Fibroblast of skin of abdomen (primary cell): Measurements from ENCODE around the gene SIRT2.
"Not testable (repeated sequence)": the region's sequence is repeated elsewhere in the genome, so short reads cannot be mapped to it uniquely, and the experiment has no call there.

ENCODE experiments used
- DNase-seq: peaks from one replicate; pipeline ENCODE4 v3.0.0-alpha.2; 2013

The SIRT2 gene

DNA sequence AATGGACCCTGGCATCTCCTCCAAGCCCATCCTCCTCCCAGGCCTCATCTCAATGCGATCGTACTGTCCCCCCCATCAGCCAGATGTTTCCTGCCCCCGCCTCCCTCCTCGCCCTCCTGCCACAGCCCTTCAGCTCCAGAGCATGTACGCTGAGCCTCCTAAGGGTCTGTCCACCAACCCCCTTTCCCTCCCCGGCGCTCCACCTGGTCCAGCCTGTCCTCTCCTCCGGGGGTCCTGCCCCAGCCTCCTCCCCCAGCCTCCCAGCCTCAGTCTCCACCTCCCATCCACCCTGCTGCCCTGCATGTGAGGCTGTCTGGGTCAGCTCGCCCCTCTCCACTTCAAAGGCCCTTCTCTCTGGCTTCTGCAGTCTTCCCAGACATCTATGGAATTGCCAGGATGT, 4.5 kb downstream of the SIRT2 start:
- no peak for DNase-seq

DNA sequence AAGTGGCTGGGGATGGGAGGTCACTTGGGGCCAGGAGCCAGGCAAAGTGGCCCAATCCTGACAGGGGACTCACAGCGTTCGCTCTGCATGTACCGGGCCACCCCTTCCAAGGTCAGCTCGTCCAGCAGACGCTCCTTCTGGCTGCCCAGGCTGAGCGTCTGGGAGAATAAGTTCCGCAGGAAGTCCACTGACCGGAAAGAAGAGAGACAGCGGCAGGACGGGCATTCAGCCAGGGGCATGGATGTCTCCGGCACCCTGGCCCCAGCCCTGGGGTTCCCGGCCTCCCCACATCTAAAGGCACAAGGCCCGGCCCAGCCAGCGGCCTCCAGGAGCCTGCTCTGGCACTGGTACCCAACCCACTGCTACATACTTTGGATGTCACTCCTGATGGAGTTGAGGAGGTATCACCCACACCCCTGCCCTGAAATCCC, 6.1 kb downstream of the SIRT2 start:
- no peak for DNase-seq

DNA sequence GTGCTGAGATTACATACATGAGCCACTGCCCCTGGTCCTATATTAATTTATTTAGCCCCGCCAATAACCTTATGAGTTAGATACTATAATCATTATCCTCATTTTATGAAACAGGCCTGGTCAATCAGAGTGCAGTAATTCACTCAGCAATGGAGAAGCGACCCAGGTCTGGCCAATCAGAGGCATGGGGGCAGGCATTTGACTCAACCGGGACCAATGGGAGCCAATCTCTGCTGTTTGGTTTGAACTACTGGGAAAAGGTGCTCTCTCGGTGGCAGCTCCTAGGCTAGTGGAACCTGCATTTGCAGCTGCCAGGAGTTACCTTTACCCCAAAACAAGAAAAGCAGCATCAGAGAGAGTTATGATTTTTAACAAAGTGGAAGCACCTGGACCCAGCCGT, 6.6 kb downstream of the SIRT2 start:
- no peak for DNase-seq

DNA sequence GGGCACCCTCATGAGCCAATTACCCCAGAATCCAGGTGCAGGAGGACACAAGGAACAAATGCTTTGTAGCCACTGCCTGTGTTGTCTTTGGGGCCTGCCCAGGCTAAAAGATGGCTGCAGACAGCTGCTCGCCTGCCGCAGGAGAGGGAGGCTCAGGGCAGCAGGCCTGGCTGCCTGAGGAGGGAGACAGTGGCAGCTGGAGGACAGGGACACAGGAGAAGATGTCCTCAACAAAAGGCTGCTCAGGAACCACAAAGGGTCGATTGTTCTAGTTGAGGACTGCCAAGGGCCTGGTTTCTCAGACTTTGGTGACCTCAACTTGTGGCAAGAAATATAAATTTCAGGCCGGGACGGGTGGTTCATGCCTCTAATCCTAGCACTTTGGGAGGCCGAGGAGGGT, 7.6 kb downstream of the SIRT2 start:
- DNase-seq = no peak

DNA sequence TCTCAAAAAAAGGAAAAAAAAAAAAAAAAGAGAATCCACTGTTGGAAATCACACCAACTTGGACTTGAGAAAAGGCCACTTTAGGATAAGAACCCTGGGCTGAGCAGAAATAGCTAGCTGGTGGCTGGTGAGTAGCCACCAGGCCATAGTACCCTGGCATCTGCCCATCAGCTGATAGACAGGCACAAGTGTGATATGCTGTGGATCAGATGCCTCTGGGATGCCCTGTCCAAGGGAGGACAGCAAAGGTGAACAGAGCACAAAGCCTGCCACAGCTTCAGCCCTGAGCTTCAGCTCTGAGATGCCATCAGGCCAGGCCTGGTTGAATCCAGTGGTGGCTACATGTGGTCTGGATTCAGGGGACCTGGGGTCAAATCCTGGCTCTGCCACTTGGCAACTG, 8.7 kb downstream of the SIRT2 start:
- DNase-seq = no peak

DNA sequence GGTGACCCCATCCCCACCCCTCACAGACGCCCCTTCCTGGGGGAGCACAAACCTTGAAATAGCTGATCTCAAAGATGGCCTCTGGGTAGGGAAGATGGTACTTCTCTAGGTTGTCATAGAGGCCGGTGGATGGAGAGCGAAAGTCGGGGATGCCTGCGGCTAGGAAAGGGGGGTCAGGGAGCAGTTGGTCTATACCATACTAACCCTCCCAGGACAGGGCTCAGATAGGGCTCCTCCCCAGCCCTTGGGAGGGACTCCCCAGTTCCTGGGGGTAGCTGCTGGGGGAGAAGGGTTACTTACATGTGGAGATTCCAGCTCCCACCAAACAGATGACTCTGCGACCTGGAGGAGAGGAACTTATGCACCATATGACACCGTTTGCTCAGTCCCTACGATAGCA, 9.6 kb downstream of the SIRT2 start:
- DNase-seq = no peak

DNA sequence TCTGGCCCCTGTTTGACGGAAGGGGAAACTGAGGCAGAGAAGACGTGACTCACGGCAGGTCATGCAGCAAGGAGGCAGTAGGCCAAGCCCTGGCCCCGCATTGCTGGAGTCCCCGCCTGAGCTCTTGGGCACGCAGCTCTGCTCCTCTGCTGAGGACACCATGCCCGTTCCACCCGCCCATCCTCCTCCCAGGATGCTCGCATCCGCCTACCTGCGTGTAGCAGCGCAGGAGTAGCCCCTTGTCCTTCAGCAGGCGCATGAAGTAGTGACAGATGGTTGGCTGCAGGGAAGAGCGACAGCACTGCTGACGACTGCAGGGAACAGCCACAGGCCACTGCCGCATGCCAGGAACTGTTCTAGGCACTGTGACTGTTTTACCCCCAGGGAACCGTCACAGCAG, 10.5 kb downstream of the SIRT2 start:
- no peak for DNase-seq

DNA sequence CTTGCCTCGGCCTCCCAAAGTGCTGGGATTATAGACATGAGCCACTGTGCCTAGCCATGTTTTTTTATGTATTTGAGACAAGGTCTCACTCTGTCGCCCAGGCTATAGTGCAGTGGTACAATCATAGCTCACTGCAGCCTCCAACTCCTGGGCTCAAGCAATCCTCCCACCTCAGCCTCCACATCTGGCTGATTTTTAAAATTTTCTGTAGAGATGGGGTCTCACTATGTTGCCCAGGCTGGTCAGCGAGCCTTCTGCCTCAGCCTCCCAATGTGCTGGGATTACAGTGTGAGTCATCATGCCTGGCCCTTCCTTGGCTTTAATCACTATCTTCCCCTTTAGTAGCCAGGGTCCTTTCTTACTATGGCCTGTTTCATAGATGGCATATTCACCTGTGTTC, 14.7 kb downstream of the SIRT2 start:
- DNase-seq = not testable (repeated sequence)

DNA sequence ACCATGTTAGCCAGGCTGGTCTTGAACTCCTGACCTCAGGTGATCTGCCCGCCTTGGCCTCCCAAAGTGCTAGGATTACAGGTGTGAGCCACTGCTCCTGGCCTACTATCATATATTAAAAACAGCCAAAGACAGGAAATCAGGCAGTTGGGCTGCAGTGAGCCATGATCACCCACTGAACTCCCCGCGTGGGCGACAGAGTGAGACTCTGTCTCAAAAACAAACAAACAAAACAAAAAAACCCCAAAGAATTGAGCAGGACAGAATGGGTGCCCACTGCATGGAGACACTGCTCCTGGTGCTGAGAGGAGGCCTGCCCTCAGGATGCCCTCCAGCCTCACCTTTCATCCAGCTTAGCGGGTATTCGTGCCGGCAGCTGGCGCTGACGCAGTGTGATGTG, 16.1 kb downstream of the SIRT2 start:
- DNase-seq = no peak

DNA sequence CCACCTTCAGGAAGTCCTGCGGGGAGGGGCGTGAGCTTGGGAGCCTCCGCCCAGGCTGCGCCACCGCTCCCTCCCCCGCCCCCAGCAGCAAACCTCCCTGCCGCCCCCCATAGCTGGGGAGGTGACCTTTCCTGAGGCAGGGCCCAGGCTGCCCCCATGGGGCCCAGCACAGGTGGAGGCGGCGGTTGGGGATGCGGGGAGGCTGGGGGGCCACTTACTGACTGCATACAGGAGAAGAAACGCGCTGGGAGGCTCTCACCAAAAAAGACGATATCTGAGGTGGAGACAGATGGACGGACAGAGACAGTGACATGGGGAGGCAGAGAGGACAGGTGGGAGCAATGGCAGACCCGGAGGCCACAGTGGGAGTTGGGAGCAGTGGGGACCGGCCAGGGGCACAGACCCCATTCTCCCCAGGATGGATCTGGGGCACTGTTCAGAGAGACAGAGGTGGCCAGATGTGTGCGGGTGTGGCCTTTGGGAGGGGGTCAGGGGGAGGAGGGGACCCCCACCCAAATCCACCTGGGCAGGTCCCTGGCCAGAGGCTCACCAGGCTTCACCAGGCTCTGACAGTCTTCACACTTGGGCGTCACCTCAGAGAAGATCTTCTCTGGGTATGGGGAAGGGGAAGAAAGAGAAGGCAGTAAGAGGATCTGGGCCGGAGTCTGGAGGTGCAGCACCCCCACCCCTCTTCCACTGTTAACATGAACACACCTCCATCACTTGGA, 18.4 kb downstream of the SIRT2 start:
- no peak for DNase-seq

DNA sequence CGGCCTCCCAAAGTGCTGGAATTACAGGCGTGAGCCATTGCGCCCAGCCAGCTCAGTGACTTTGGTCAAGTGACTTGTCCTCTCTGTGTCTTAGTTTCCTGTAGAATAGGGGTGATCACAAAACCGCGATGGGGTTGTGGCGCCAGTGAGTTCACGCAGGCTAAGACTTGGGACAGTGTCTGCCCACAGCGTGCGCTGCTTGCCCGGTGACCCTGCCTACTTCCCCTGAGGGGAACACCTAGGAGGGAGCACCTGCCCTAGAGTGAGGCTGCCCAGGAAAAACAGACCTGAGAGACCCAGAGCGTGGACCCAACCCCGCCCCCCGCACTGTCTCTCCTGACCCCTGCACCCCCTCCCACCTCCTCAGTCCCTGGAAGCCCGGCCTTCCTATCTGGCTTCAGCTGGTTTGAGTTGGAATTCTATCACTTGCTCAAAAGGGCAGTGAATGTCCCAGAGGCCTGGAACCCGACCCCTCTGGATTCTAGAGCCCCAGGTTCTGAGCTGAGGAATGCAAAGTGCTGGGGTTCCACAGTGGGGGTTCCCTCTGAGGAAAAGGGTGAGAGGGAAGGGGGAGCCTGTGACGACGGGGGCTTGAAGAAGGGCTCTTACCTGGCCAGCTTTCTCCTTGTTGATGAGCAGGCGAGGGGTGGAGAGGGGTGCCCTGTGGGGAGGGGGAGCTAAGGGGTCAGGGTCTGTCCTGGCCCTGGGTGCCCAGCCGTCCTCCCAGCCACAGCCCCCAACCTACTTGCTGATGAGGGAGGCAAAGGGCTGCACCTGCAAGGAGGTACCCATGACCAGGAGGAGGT, 19.1 kb downstream of the SIRT2 start:
- no peak for DNase-seq

DNA sequence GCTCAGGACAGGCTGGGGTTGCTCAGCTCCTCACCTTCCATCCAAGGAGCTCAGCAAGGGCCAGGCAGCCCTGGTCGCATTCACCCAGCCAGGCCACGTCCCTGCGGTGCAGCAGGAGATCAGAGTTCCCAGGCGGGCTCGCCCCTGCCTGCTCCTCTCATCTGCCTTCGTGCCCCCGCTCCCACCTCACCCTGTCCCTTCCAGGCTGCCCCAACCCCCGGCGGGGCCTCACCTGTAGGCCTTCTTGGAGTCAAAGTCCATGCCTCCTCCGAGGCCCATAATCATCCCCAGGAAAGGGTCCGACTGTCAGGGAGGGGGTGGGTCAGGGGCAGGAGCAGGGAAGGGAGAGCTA, 20.0 kb downstream of the SIRT2 start:
- no peak for DNase-seq

DNA sequence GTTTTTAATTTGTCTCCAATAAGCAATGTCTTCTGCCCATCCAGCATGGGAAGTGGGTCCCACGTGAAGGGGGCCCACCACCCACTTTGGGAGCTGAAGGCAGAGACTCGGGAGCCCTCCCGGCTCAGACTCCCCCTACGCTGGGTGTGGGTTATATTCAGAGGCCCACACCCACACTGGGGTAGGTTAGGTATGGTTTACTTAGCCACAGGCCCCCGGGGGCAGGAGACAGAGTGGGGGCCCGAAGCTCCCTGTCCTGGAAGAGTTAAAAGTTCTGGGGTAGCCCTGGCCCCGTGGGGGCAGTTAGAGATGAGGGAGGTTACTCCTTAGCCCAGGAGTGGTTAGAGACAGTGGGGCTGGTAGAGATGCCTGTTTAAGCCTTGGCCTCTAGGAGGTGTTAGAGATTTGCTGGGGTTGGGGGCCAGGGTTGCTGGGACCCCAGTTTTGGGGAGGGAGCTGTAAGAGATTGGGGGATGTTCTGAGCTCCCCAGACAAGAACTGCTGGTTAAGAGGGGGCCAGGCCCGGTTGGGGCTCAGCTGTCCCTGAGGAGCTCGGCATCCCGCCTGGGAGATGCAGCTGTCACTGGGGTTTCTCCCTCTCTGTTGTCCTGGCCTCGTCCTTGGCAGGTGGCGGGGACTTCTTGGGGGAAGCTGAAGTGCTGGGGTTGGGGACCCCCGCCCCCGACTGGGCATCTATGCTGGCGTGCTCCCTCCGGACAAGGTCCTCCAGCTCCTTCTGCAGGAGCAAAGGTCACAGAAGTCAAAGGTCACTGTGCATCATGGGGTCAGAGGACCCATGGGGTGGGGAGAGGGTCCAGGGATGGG, 20.6 kb downstream of the SIRT2 start:
- no peak for DNase-seq

DNA sequence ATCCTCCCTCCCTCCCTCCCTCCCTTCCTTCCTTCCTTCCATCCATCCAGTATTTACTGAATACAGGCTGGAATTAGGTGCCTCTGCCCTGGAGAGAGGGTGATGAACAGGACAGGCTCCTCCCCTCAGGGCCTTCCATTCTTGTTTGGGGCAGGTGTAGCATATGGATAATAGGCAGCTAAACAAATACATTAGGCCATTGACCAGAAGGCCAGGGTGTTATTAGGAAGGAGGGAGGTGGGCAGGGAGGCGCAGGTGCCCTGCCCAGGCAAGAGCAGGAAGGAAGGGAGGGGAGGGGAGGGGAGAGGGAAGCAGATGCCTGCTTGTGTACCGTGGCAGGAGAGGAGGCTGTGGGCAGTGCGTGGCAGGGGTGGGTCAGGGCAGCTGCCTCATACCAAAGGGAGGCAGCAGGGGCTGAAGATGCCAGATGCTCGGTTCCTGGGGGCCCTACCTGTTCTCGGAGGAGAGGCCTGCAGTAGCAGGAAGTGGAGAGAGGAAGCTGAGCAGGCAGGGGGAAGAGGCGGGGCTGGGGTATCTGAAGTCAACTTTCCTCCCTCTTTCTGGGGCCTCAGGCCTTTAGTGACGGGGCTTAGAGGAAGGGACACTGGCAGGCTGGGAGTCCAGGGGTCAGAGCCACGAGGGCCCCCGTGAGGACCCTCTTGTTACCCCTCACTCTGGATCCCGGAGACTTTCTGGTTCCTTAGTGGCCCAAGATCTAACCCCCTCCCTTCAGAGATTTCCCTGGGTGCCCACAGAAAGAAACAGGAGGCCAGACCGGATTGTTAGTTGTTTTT, 21.4 kb downstream of the SIRT2 start, which contains the start of gene RINL:
Gene RINL, minus strand, starts transcription at position 495 of the 794 bp plus-strand sequence. CDS start 1,533 bp downstream, outside the sequence.
- no peak for DNase-seq

DNA sequence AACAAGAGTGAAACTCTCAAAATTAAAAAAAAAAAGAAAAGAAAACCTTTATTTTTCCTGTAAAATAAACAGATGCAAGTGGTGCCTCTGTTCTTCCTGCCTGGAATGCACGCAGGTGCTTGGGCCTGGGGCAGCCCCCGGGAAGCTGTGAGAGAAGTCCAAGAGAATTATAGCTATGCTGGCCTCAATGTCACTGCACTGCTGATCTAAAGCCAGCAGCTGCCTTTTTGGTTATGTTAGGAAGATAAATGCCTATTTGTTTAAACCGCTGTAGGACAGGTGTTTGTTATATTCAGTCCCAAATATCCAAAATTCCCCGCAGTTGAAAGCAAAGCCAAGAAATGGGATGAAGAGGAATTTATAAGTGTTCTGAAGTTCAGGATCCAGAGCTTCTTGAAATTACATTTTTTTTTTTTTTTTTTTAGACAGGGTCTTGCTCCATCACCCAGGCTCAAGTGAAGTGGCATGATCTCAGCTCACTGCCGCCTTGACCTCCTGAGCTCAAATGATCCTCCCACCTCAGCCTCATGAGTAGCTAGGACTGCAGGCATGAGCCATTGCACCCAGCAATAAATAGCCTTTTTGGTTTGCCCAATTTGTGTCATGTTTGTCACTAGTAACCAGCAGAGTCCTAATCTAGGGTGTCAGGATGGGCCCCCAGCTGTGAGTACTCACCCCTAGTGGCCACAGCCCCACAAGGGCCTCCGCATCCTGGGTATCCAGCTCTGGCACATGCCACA, 23.6 kb downstream of the SIRT2 start:
- no peak for DNase-seq

DNA sequence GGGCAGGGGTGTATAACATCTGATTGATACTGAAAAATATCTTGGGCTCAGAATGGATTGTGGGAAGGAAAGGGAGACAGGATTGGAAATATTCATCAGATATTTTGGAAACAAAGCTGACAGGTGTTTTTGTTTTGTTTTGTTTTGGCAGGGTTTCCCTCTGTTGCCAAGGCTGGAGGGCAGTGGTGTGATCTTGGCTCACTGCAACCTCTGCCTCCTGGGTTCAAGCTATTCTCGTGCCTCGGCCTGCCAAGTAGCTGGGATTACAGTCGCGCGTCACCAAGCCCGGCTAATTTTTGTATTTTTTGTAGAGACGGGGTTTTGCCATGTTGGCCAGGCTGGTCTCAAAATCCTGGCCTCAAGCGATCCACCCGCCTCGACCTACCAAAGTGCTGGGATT, 26.0 kb downstream of the SIRT2 start:
- DNase-seq = not testable (repeated sequence)

DNA sequence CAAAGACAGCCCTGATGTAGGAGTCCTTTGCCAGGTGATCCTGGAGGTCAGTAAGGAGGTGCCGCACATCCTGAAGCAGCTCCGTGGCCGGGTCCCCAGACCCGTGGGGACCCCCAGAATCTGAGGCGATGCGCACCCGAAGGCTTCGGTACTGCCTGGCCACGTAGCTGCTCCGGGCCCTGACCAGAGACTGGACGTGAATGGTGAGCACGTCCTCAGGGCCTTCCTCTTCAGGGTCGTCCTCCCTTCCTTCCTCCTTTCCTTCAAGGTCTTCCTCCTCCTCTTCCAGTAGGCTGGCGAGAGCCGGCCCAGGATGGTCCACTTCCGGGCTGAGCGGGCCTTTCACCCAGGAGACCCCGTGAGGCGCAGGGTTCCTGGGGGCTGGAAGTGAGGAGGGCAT, 28.8 kb downstream of the SIRT2 start:
- no peak for DNase-seq

DNA sequence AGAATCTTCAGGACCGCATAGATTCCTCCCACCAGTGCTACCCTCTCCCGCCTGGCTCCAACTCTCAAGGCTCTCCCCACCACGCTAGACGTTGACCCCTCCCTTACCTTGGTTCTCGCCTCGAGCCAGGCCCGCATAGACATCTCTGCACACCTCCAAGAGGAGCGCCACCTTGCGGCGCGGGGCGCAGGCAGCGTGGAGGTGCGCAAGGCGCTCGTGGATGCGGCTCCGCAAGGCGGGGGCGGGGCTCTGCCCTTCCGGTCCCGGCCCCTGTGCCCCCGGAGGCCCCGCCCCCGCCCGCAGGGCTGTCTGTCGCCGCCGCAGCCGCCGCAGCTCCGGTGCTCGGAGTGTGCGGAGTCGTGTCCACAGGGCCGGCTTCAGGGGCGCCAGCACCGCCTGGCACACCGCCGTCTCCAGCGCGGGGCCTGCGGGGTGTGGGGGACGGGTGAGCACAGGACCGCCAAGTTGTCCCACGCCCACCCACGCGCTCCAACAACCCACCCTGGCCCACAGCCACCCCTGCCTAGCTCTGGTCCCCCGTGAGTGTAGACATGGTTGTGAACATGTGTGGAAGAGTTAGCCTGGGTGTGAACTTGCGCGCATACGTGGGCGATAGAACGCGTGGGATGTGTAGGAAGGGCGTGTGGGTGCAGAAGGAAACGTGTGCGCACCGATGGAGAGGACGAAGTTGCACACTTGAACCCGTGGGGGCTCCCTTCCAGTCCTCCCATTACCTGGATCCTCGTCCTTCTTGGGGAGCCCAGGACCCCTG, 29.4 kb downstream of the SIRT2 start:
- DNase-seq = peak; percentile 63

DNA sequence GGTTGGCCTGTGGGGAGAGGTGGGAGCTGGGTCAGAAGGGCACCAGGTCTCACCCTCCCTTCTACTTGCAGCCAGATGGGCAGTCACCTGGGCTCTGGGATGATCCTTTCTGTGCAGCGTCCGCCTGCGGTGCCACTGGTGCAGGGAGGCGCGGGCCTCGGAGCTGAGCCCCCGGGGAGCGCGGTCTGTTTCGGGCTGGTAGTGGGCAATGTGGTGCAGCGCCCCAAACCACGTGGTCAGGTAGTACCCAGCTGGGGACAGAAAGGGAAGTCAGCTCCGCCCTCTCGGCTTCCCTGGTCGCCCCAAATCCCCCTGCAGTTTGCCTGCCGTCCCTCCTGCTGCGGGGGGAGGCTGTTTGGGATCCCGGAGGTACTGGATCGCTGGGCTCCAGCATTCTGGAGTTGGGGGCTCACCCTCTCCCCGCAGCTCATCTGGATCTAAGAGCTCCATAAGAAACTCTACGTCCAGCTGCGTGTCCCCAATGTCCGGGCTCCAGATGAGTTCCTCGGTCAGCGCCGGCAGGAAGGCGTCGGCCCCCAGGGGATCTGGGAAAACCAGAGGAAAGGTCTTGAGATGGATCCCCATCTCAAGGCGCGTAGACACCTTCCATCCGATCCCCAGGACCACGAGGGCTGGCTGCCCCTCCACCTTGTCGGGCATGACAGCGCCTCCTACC, 30.1 kb downstream of the SIRT2 start:
- DNase-seq = no peak

DNA sequence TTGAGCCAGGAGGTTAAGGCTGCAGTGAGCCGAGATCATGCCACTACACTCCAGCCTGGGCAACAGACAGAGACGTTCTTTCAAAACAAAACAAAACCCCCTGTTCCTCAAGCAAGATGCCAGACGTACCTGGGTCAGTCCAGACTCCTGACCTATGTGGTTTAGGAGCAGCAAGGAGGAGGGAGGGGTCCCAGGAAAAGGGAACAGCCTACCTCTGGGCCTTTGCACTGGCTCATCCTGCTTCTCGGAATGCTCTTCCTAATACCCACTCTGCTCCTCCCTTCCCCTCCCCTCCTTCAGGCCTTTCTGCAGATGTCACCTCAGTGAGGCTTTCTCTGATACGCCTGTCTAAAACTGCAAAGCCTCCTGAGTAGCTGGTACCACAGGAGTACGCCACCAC, 30.9 kb downstream of the SIRT2 start:
- no peak for DNase-seq
